GM18502 (cell line): ENCODE data around the gene AHRR.
"Not testable (repeated sequence)": the region's sequence is repeated elsewhere in the genome, so short reads cannot be mapped to it uniquely, and the experiment has no call there.

Experiments
- ATAC-seq: cut with Tn5 transposase; IDR thresholded peaks from one replicate; pipeline ENCODE4 v1.9.1; 2021; ENCODE audit warnings: mild to moderate bottlenecking; ENCODE audit not compliant: unreplicated experiment, poor library complexity

The AHRR gene

GRCh38 chr5:375921-376798, 54.6 kb downstream of the AHRR start:
- ATAC-seq: no peak

DNA sequence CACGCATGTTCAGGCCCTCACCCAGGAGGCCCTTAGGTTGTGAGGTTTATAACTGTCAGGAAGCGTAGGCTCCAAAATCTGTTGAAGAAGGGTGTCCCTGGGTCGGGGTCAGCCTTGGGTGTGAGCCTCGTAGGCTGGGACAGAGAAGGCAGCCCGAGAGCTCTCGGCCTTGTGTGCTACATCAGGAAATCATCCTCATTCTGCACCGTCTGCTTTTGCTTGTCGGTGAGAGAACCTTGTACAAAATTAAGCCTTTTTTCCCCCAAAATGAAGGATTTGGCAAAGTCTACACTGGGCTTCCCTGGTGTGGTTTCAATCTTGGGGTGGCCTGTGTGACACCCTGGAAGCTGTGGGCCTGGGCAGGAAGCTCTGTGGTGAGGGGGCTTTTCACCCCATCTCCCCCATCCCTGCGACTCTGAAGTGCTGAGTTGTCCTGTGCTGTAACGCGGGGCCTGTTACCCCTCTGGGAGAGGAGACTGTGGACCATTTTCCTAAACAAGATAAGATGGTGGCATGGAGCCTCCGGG, 55.3 kb downstream of the AHRR start:
- no peak for ATAC-seq

GRCh38 chr5:377326-377981, 55.9 kb downstream of the AHRR start:
- ATAC-seq: no peak

GRCh38 chr5:378301-378891, 56.9 kb downstream of the AHRR start:
- ATAC-seq: no peak

- ATAC-seq: no peak
Observed at GRCh38 chr5:378976-379742, 57.6 kb downstream of the AHRR start.

DNA sequence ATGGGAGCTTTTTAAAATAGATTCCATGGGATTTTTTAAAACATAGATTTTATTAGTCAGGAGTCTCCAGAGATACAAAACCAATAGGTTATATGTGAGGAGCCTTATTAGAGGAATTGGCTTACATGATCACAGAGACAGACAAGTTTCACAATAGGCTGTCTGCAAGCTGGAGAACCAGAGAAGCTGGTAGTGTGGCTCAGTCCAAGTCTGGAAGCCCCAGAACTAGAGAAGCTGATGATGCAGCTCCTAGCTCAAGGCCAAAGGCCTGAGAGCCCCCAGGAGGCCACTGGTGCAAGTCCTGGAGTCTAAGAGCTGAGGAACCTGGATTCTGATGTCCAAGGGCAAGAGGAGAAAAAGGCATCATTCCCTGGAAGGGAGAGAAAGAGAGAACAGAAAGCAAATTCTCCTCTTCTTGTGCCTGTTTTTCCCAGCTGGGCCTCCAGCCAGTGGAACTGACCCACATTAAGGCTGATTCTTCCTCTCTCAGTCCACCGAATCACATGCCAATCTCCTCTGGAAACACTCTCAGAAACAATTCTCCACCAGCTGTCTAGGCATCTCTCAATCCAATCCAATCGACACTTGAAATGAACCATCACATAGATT, 59.3 kb downstream of the AHRR start:
- ATAC-seq: no peak

DNA sequence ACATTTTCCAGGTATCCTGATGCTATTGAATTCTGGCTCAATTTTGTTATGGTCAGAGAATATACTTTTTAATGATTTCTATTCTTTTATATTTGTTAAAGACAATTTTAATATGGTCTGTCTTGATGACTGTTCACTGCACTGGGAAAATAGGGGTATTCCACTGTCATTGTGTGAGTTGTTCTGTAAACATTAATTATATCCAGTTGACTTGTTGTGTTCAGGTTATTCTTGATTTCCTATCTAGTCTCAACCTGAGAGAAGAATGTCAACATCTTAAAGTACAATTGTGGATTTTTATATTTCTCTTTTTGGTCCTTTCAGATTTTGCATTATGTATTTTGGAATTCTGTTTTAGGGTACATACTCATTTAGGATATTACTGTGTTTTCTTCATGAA, 61.6 kb downstream of the AHRR start:
- ATAC-seq: no peak

DNA sequence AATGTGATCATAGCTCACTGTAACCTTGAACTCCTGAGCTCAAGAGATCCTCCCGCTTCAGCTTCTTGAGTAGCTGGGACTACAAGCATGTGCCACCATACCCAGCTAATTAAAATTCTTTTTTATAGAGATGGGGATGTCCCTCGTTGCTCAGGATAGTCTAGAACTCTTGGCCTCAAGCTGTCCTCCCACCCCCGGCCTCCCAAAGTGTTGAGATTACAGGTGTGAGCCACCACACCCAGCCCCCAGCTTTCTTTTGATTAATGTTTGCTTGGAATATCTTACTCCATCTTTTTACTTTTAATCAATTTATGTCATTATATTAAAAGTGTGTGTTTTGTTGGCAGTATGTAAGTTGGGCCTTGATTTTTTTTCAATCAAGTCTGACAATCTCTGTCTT, 62.1 kb downstream of the AHRR start:
- ATAC-seq: no peak

DNA sequence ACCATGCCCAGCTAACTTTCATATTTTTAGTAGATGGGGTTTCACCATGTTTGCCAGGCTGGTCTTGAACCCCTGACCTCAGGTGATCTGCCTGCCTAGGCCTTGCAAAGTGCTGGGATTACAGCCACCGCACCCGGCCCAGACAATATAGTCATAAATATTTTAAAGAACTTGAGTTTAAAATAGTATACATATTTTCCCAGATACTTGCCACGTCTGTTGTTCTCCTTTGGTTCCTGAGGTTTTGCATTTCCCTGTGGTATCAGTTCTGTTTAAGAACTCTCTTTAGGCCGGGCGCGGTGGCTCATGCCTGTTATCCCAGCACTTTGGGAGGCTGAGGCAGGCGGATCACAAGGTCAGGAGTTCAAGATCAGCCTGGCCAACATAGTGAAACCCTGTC, 63.1 kb downstream of the AHRR start:
- not testable (repeated sequence) for ATAC-seq

- ATAC-seq: no peak
Observed at GRCh38 chr5:385321-385720, 63.8 kb downstream of the AHRR start.

DNA sequence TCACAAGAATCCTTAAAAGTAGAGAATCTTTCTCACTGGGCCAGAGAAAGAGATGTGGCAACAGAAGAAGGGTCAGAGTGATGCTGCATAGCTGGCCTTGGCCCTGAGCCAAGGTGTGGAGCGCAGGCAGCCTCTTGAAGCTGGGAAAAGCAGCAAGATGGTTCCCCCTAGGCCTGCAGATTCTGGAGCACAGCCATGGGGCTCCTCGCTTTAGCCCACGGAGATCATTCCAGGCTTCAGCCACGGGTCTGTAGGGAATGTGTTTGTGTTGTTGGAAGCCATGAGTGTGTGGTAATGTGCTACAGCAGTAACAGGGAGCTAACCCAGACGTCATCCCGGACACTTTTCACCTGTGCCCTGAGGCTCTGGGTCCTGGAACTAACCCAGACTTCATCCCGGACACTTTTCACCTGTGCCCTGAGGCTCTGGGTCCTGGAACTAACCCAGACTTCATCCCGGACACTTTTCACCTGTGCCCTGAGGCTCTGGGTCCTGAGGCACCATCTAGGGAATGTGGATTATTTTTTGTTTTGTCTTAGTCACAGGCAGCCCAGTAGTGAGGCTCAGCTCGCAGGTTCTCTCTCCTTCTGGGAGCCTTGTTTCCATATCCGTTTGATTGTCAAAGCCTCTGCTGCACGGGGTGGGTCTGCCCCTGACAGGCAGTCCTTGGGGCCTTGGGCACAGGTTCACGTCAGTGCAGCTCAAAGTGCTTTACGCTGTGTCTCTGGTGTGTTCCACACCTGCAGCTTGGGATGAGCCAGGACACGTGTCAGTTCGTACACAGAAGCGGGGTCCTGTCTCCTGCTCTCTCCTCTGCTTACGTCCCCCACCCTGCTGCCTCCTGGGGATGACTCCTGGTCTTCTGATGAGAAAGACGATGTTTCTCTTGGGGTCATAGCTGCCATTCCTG, 65.2 kb downstream of the AHRR start:
- ATAC-seq: no peak

DNA sequence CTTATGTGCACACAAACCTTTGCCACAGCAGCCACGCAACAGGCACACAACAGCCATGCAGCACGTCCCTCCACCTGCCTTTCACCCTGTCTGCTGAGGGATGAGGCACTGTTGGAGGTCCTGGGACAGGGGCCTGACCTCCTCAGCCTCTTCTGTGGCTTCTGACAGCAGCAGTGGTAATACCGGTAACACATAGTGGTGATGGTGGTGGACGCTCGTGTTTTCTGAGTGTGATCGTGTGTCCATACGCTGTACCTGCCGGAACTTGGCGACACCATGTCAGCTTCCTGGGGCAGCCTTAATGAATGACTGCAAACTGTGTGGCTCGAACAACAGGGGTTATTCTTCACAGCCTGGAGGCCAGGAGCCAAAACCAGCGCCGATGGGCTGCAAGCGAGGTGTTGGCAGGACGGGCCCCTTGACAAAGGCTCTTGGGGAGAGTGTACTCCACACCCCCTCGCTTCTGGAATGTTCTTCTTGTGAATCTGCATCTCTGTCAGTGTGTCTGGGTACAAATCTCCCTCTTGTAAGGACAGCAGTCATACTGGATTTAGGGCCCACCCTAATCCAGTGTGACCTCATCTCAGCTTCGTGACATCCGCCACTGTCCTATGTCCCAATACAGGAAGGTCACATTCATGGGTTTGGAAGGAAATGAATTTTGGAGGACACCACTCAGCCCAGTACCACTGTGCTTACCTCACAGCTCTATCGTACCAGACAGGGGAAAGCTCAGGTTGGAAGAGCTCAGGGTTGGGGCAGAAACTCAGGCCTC, 66.2 kb downstream of the AHRR start:
- no peak for ATAC-seq

GRCh38 chr5:388266-389196, 67.0 kb downstream of the AHRR start:
- no peak for ATAC-seq

DNA sequence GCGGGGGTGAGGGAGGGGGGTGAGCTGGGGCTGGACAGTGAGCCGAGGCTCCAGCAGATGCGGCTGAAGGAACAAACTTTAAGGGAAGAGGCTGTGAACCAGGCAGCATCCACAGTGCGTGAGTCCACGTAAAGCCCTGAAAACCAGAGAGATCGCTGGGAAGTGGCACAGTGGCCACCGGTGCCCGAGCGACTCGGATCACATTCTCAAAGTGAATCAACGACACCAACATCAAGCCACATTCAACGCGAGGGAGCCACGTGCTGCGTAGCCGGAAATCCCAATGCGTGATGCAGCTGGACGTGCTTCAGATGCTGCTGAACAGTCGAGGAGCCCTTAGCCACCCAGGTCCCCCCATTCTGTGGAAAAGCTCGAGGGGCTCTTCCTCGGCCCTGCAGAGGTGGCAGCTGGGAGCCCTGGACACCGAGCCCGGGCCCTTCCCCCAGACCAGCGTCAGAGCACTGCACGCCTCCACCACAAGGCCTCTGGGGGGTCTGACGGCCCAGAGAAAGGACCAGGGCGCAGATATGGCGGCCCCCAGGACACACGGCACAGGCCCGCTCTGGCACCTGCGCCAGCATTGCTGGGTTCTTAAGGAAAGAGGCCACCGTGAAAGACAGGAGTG, 67.8 kb downstream of the AHRR start:
- ATAC-seq: no peak

DNA sequence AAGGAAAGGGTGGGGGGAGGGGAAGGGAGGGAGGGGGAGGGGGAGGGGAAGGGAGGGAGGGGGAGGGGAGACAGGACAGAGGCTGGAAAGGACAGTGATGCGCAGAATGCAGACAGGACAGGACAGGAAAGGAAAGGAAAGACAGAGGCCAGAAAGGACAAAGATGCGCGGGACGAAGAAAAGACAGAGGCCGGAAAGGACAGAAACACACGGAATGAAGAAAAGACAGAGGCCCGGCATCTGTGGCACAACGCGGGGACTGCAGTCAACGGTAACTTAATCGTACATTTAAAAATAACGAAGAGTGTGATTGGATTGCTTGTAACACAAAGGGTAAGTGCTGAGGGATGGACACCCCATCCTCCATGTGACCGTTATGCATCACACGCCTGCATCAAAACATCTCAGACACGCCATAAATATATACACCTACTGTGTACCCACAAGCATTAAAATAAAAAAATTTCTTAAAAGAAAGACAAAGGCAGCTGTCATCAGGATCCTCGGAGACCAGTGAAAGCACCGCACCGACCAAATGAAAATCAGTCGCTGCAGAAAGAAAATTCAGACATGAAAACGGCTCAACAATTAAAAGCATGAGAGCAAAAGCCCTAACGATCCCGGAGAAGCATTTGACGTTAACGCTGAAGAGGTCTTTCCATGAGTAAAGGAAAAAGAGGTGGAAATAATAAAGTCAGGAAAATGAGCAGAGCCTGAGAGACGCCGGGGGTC, 68.5 kb downstream of the AHRR start:
- ATAC-seq: no peak
